Smooth muscle cell of the brain vasculature (primary cell): ENCODE measurements around the gene RREB1.

Experiments used
- DNase-seq: peaks from one replicate; pipeline ENCODE4 v3.0.0-alpha.2; 2012; ENCODE audit warnings: low read depth, low spot score

Gene RREB1, protein sequence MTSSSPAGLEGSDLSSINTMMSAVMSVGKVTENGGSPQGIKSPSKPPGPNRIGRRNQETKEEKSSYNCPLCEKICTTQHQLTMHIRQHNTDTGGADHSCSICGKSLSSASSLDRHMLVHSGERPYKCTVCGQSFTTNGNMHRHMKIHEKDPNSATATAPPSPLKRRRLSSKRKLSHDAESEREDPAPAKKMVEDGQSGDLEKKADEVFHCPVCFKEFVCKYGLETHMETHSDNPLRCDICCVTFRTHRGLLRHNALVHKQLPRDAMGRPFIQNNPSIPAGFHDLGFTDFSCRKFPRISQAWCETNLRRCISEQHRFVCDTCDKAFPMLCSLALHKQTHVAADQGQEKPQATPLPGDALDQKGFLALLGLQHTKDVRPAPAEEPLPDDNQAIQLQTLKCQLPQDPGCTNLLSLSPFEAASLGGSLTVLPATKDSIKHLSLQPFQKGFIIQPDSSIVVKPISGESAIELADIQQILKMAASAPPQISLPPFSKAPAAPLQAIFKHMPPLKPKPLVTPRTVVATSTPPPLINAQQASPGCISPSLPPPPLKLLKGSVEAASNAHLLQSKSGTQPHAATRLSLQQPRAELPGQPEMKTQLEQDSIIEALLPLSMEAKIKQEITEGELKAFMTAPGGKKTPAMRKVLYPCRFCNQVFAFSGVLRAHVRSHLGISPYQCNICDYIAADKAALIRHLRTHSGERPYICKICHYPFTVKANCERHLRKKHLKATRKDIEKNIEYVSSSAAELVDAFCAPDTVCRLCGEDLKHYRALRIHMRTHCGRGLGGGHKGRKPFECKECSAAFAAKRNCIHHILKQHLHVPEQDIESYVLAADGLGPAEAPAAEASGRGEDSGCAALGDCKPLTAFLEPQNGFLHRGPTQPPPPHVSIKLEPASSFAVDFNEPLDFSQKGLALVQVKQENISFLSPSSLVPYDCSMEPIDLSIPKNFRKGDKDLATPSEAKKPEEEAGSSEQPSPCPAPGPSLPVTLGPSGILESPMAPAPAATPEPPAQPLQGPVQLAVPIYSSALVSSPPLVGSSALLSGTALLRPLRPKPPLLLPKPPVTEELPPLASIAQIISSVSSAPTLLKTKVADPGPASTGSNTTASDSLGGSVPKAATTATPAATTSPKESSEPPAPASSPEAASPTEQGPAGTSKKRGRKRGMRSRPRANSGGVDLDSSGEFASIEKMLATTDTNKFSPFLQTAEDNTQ (N-terminal part only)

DNA sequence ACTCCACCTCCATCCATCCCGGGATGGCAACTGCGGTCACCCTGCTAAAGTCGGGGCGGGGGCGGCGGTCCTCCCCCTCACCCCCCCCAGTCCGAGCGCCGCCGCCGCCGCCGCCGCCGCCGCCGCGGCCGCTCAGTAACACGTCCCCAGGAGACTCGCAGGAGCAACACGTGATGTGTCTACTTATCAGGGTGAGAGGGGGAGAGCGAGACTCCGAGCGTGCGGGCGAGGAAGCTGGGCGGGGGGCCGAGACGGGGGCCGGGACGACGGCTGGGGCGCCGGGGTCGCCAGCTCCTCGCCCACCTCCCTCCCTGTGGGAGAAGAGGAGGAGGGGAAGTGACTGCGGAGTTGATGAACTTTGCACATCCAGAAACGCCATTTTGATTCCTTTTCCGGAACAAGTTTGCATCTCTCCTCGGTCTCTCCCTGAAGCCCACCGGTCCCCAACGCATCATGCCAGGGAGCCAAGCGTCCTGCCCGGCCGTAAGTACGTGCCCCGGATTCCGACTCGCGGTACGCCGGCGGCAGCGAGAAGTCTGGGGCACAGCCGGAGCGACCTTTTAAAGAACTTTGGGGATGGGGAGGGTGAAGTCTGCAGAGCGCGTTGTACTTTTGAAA, at the start of gene RREB1:
Gene RREB1 (plus strand): TSS at position 384 of the 618 bp plus-strand sequence. CDS start 73,951 bp downstream, outside the sequence.
- DNase-seq, result no peak

GRCh38 chr6:7058250-7058923, 49.4 kb upstream of the RREB1 start:
- DNase-seq, result no peak

DNA sequence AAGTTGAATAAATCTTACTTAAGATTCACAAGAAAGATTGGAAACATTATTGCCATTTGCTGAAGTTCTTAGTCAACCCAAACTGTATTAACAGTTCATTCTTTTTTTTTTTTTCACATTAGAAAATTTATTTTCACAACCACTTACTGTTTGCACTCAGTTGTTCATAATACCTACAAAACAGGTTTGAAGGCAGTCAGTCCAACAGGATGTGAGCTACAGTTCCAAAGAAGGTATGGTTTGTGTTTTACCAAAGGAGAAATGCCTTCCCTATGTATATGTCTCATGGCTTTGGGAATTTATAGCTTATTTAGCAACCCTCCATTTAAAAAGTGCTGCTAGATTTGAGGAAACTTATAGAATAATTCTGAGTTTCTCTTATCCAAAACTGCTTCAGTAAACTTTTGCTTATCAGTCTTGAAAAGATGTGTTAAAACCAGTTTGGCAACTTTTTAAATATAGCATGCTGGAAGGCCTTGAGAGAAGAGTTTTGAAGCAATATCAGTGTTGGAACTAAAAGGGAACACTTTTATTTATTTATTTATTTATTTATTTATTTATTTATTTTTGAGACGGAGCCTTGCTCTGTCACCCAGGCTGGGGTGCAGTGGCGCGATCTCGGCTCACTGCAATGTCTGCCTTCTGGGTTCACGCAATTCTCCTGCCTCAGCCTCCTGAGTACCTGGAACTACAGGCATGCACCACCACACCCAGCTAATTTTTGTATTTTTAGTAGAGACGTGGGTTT, 46.8 kb upstream of the RREB1 start:
- no peak for DNase-seq

DNA sequence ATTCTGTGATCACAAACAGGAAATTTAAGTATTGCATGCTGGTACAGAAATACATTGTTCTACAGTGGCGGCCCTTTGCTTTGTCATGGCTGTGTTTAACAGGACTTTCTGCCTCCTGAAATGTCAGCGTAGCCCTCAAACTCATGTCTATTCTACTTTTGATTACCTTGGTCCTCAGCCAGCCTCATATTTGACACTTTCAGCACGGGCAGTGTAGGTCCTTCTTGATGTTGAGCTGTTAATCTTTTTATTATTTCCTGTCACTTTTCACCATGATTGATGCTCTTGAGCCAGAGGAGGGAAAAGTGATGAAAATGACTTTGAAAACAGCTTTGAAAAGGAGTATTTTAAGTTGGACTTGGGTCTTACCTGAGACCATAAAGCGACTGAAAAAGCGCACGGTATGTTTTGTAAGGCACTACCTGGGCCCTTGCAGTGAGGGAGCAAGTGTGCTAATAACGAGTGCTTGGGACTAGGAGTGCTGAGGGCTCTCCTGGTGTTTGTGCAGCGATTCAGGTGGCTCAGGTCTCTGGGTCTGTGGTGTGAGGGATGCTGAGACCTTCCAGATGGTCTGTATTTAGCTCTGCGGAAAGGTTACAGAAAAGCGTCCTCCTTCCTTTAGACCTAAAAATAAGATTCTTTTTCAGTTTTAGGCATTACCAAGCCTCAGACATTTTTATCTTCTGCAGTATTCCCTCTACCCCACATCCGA, 45.2 kb upstream of the RREB1 start:
- DNase-seq, result no peak

DNA sequence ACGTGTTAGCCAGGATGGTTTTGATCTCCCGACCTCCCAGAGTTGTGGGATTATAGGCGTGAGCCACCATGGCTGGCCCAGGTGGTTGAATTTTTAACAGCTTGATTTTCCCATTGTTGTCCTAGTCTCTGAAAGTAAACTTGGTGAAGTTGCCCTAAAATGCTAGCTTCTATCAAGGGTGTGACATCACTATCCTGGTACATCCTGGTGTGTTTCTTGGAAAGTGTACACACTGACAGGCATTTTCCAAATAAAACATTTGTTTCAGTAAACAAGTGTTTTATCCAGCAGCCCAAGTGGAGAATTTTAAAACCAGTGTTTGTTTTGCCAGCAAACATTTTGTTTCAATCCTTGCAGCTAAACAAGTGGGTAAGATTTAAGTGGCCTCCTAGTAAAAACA, 40.5 kb upstream of the RREB1 start:
- no peak for DNase-seq

DNA sequence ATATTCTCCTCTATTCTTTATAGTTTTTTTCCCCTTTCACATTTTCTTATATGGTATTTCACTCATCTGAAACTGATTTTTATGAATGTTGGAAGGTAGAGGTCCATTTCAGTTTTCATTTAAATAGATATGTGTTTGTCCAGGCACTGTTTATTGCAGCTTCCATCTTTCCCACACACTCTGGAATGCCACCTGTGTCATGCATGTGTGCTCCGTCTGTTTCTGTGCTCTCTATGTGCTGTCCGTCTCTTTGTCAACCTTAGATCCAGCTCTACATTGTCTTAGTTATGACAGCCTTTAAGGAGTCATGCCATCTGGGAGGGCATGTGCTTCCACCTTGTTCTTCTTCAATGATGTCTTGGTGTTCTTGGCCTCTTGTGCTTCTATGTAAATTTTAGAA, 36.4 kb upstream of the RREB1 start:
- no peak for DNase-seq

- DNase-seq, result no peak
Observed at GRCh38 chr6:7073082-7073820, 34.5 kb upstream of the RREB1 start.

GRCh38 chr6:7073821-7074525, 33.8 kb upstream of the RREB1 start:
- DNase-seq, result no peak

- DNase-seq, result no peak
Observed at GRCh38 chr6:7074870-7075269, 32.9 kb upstream of the RREB1 start.

GRCh38 chr6:7075341-7076000, 32.3 kb upstream of the RREB1 start:
- no peak for DNase-seq

DNA sequence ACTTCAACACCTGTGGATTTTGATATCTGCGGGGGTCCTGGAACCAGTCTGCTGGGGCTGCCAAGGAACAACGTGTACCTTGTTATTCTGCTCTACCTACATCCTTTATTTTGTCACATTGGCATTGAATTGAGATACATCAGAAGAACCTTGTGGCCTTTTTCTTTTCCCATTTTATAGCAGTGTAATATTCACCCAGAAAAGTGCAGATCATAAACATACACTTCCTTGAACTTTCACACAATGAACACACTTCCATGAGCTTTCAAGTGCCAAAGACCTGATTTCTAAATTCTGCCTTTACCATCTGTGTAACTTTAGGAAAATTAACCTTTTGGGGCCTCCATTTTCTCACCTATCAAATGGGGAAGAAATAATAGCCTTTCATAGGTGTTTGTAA, 29.9 kb upstream of the RREB1 start:
- DNase-seq, result no peak

- DNase-seq, result no peak
Observed at GRCh38 chr6:7078856-7079255, 28.9 kb upstream of the RREB1 start.

DNA sequence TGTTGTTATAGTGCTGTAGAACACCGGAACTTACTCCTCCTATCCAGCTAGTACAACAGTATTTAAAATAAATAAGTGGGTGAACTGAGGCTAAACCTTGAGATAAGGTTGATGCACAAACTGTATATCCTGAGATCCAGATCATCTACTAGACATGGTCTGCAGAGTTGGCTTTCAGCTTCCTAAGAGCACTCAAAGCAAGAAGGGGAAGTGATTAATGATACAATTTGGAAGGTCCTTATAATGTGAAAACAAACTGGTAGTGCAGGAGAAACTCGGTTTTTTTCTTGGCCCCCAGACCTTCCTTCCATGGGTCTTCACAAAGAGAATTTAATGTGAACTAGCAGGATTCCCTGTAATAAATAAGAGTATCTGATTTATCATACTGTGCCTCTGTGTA, 27.4 kb upstream of the RREB1 start:
- DNase-seq, result no peak

GRCh38 chr6:7085911-7086310, 21.9 kb upstream of the RREB1 start:
- DNase-seq, result no peak

DNA sequence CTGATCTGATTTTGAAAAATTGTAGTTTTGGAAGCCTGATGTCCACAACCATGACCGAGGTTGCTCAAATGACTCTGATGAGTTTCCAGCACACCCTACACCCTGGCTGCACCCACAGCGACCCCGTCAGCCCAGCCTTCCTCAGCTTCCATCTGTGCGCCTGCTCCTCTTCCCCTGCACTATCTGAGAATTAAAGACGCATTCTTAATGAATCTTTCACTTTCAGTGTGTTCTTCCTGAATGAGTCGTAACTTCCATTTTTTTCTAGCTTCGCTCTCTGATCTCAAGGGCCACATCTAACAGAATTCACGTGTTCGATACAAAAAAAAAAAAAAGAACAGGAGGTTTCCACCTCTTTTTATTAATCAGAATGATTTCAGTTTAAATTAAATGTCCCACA, 21.3 kb upstream of the RREB1 start:
- DNase-seq, result no peak

GRCh38 chr6:7087066-7087465, 20.7 kb upstream of the RREB1 start:
- no peak for DNase-seq

DNA sequence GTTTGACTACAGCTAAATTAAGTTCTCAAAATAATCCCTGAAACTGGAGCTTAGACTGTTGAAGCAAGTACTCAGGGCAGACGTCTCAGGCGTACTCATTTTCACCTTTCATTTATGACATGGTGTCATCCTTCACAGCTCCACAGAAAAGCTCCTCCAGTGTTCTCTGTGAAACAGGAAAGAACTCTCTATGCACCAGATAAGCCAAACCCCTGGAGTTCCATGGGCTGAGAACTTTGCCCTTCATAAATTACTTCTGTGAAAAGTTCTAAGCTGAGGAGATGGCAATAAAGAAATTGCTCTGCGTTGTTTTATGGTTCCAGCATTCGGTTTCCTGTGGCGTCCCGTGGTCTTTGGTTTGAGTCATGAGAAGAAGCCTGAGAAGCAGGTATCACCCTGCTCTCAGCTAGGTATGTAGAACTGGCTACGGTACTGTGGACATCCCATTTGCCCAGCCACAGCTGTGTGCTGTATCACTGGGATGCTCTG, 20.2 kb upstream of the RREB1 start:
- no peak for DNase-seq
